HG03571 (cell line): ENCODE data around the gene CHST10.
"Not testable (repeated sequence)": the region's sequence is repeated elsewhere in the genome, so short reads cannot be mapped to it uniquely, and the experiment has no call there.

ENCODE experiments used
- ATAC-seq: cut with Tn5 transposase; IDR thresholded peaks from one replicate; pipeline ENCODE4 v1.9.1; 2021; ENCODE audit not compliant: unreplicated experiment

CHST10 gene

DNA sequence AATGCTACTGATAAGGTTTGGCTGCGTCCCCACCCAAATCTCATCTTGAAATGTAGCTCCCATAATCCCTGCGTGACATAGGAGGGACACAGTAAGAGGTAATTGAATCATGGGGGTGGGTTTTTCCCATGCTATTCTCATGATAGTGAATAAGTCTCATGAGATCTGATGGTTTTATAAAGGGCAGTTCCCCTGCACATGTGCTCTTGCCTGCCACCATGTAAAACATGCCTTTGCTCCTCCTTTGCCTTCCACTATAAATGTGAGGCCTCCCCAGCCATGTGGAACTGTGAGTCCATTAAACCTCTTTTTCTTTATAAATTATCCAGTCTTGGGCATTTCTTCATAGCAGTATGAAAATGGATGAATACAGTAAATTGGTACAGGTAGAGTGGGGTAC lies 75.0 kb downstream of the CHST10 start:
- ATAC-seq = not testable (repeated sequence)
